GM12891 (cell line): ENCODE data around the gene F3.

Source experiments
- POLR2A ChIP-seq: IDR thresholded peaks from 2 replicates; pipeline ENCODE4 v1.6.1; 2011; ENCODE audit warnings: low read depth, low read length, control low read depth
- POLR2AphosphoS5 ChIP-seq: IDR thresholded peaks from 2 replicates; pipeline ENCODE4 v1.6.1; 2011; ENCODE audit warnings: low read depth, low read length, control low read depth
- SPI1 ChIP-seq: IDR thresholded peaks from 2 replicates; pipeline ENCODE4 v1.6.1; 2011; ENCODE audit warnings: low read depth, low read length, control low read depth
- TAF1 ChIP-seq: IDR thresholded peaks from 2 replicates; pipeline ENCODE4 v1.6.1; 2011; ENCODE audit warnings: low read depth, low read length, control low read depth

DNA sequence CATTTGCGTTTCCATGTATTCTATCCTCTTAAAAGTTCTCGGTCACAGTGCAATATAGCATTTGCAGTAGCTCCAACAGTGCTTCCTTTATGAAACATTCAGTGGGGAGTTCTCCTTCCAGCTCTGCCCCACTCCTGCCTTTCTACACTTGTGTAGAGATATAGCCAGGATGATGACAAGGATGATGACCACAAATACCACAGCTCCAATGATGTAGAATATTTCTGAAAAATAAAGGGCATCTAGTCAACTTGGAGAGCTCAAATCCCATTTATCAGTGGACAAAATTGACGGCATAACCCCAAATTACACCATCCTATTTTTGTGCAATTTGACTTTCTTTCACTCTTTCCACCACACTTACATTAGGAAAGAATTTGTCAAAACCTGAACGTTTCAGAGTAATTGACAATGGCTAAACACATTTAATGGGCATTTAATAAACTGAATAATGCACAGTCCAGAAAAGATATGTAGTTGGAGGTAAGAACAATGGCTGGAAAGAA lies 11.1 kb downstream of the F3 start:
- TF ChIP-seq POLR2A (no peak), TAF1 (no peak), POLR2AphosphoS5 (no peak), SPI1 (no peak)
